ENCODE data around the gene BCKDHA.

DNA sequence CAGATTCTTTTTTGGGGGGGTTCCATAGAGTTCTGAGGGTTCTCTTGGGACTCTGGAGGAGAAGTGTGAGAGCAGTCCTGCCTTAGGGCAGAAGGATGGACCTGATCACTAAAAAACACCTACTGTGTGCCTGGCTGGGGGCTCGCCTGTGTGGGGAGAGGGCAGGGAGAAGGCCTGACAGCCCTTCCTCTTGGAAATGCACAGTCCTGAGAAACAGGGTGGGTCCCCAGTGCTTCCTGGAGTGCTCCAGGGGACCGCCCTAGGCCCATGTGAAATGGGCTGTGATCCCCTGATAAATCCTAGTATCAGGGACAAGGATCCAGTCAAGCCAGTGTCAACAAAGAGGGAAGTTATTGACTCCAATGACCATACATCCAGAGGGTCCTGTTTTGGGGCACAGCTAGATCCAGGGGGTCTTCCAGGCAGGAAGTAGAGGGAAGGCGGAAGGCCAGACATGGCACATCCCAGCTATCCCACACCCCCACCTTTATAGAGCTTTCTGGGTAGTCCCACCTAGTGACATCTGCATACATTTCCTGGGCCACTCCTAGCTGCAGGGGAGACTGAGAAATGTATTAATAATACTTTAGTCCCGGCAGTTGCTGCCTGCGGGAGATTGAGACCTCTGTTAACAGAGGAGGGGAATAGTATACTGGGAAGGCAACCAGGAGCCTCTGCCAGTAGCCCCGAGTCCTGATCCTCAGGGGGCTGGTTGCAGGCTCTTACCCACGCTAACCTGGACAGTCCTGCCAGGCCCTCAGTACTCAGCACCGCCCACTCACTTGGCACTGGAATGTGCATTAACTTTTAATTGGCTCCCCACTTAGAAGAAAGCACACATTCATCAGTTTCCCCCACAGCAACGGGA lies 13.7 kb downstream of the BCKDHA start:
- TF ChIP-seq, protein P1, sequence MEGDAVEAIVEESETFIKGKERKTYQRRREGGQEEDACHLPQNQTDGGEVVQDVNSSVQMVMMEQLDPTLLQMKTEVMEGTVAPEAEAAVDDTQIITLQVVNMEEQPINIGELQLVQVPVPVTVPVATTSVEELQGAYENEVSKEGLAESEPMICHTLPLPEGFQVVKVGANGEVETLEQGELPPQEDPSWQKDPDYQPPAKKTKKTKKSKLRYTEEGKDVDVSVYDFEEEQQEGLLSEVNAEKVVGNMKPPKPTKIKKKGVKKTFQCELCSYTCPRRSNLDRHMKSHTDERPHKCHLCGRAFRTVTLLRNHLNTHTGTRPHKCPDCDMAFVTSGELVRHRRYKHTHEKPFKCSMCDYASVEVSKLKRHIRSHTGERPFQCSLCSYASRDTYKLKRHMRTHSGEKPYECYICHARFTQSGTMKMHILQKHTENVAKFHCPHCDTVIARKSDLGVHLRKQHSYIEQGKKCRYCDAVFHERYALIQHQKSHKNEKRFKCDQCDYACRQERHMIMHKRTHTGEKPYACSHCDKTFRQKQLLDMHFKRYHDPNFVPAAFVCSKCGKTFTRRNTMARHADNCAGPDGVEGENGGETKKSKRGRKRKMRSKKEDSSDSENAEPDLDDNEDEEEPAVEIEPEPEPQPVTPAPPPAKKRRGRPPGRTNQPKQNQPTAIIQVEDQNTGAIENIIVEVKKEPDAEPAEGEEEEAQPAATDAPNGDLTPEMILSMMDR (conservative IDR thresholded peaks at IDR 0.05; ENCODE audit: low read length), result no peak
- TF ChIP-seq EZH2phosphoT487 (IDR thresholded peaks at IDR 0.05; ENCODE audit: borderline replicate concordance, low read depth, low read length), result no peak

All from OCI-LY7 (cell line).